Measurements from ENCODE around the gene HMGN2.

Gene HMGN2

GRCh38 chr1:26472320-26472900, at the start of gene HMGN2:
HMGN2 (plus strand) TSS chr1:26472440; CDS start chr1:26472613, 173 bp downstream.
- peak; percentile 84 for DNase-seq (ENCODE audit: low read depth)

GRCh38 chr1:26429721-26430120, 42.5 kb upstream of the HMGN2 start:
- DNase-seq (ENCODE audit: low read depth) = no peak

- peak; percentile 99 for DNase-seq (ENCODE audit: low read depth)
Observed at GRCh38 chr1:26431979-26432695, 40.1 kb upstream of the HMGN2 start, which contains the start of gene DHDDS. DHDDS (plus strand) TSS chr1:26432321; CDS start chr1:26432946, 625 bp downstream.

GRCh38 chr1:26432793-26433192, 39.4 kb upstream of the HMGN2 start:
- DNase-seq (ENCODE audit: low read depth) = no peak

- DNase-seq (ENCODE audit: low read depth) = no peak
Observed at GRCh38 chr1:26434161-26434752, 38.0 kb upstream of the HMGN2 start.

- DNase-seq (ENCODE audit: low read depth) = no peak
Observed at GRCh38 chr1:26438041-26438440, 34.2 kb upstream of the HMGN2 start.

GRCh38 chr1:26440259-26440658, 32.0 kb upstream of the HMGN2 start:
- no peak for DNase-seq (ENCODE audit: low read depth)

- DNase-seq (ENCODE audit: low read depth) = no peak
Observed at GRCh38 chr1:26449868-26450267, 22.4 kb upstream of the HMGN2 start.

- no peak for DNase-seq (ENCODE audit: low read depth)
Observed at GRCh38 chr1:26450908-26451307, 21.3 kb upstream of the HMGN2 start.

GRCh38 chr1:26452459-26453183, 19.6 kb upstream of the HMGN2 start:
- no peak for DNase-seq (ENCODE audit: low read depth)

- no peak for DNase-seq (ENCODE audit: low read depth)
Observed at GRCh38 chr1:26459148-26459547, 13.1 kb upstream of the HMGN2 start.

GRCh38 chr1:26459573-26460031, 12.6 kb upstream of the HMGN2 start:
- no peak for DNase-seq (ENCODE audit: low read depth)

- no peak for DNase-seq (ENCODE audit: low read depth)
Observed at GRCh38 chr1:26468911-26469310, 3.3 kb upstream of the HMGN2 start.

GRCh38 chr1:26469558-26469957, 2.7 kb upstream of the HMGN2 start:
- DNase-seq (ENCODE audit: low read depth) = no peak

- no peak for DNase-seq (ENCODE audit: low read depth)
Observed at GRCh38 chr1:26470878-26471497, 1.3 kb upstream of the HMGN2 start.

- no peak for DNase-seq (ENCODE audit: low read depth)
Observed at GRCh38 chr1:26471498-26472319, 531 bp upstream of the HMGN2 start.

GRCh38 chr1:26472901-26473845, 933 bp downstream of the HMGN2 start:
- DNase-seq (ENCODE audit: low read depth) = peak; percentile 95

- DNase-seq (ENCODE audit: low read depth) = no peak
Observed at GRCh38 chr1:26474818-26475217, 2.6 kb downstream of the HMGN2 start.

GRCh38 chr1:26475989-26476388, 3.7 kb downstream of the HMGN2 start:
- no peak for DNase-seq (ENCODE audit: low read depth)

GRCh38 chr1:26476958-26477357, 4.7 kb downstream of the HMGN2 start:
- DNase-seq (ENCODE audit: low read depth) = no peak
